AG09309 (cell line): ENCODE data around the gene RRP36.
A peak's percentile ranks its signal among the peaks of the same experiment; 100 is the strongest.

Source experiments
- DNase-seq: peaks from one replicate; pipeline ENCODE4 v3.0.0-alpha.2; 2010; ENCODE audit warnings: low read depth
- H3K4me3 ChIP-seq: 2 replicates; pipeline ENCODE4 v1.5.1; 2011; ENCODE audit warnings: mild to moderate bottlenecking, low read depth, low read length, moderate library complexity; ENCODE audit not compliant: control insufficient read depth
- CTCF ChIP-seq: IDR thresholded peaks from 2 replicates; pipeline ENCODE4 v1.5.1; 2011; ENCODE audit warnings: mild to moderate bottlenecking, low read depth, low read length, inconsistent platforms; ENCODE audit not compliant: insufficient read depth, control insufficient read depth; ENCODE audit errors: missing control alignments

RRP36 gene

DNA sequence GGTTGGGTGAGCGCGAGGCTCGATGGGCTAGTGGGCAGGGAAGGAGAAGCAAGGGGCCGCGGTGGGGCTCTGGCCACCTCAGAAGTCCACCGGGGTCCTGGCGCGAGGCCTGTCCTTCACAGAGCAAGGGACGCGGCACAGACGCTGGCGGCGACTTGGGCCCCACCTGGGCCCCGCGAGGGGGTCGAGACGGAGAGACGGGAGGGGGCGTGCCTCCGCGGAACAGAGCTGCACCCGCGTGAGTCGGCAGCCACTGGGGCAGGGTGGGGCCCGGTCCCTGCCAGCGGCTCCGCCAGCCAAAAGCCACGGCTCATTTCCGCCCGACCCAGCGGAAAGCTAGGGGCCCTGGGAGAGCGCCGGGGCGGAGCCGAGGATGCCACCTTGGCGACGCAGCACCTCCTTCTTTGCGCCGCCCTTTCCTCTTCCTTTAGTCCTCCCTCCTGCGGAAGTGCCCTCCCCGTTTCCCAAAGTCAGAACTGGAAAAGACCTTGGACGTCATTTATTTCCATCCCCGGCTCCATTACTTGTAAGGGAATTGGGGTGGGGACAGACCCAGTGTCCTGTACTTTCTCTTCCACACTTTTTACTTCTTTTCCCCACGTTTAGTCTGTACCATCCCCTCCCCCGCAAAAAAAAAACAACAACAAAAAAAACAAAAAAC, 32.3 kb downstream of the RRP36 start, which contains the start of gene CUL7:
Gene CUL7 (minus strand): TSS at position 307 of the 661 bp plus-strand sequence. CDS start 1,063 bp downstream, outside the sequence.
- H3K4me3 ChIP-seq: peak within 1 kb of the TSS; percentile 70
- TF ChIP-seq CTCF: no peak
- peak; percentile 70 for DNase-seq

DNA sequence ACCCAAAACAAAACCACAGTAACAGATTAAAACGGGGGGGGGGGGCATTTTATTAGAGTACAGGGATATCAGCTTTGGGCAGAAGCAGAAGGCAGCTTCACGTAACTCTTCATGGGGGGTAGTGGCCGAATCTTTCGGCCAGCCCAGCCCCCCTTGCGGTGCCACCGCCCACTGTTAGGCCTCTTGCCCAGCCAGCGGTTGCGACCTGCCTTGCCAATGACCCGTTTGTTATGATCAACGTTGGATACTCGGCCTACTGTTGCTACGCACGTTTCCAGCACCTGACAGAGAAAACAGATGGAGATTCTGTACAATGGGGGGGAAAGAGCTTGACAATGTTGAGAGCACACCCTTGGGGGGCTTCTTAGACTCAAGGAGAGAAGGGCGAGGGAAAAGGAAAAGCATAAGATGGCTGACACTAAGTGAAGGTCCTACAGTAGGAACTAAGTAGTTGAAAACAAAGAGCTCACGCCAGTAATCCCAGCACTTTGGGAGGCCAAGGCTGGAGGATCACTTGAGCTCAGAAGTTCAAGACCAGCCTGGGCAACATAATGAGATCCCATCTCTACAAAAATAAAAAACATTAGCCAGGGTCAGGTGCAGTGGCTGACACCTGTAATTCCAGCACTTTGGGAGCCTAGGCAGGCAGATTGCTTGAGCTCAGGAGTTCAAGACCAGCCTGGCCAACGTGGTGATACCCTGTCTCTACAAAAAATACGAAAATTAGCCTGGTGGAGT, 33.0 kb downstream of the RRP36 start:
- peak overlapping the region; percentile 70 for H3K4me3 ChIP-seq
- DNase-seq: no peak
- TF ChIP-seq CTCF: no peak

DNA sequence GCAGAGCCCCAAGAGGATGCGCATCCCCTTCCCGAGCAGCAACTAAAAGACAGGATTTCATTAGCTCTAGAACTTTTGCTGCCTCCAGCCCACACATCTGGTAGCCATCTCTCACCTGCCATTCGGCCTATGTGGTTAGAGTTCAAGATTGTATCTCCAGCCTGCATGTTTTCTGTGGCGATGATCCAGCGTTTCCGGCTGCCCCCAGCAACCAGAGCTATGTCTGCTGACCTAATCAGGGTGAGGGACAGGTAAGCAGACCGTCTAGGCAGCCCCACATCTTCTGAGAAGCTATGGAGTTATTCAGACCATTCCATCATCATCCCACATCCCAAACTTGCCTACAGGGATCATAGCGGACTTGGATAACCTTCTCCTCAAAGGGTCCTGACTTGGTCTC, 34.5 kb downstream of the RRP36 start:
- DNase-seq: no peak
- TF ChIP-seq CTCF: no peak
- no peak overlapping the region for H3K4me3 ChIP-seq

DNA sequence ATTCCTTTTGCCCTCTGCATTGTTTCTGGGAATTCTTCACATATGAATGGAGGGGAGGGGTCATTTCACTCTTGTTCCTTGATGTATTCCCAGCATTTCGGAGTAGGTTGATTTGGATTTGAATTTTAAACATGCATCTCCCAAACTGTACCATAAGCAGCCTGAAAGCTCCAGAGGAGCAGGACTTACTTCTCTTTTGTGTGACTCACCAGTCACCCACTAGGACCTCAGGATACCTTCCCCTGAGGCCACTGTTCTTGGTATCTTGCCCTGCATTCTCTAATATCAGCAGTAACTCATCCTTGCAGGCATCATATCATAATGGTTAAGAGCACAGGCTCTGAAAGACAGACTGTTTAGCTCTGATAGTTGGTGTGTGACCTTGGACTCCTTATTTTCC, 37.1 kb downstream of the RRP36 start:
- TF ChIP-seq CTCF: no peak
- no peak for DNase-seq

GRCh38 chr6:43059168-43060033, 38.0 kb downstream of the RRP36 start, which contains the start of the genes KLC4 and MRPL2:
Gene KLC4, plus strand, starts transcription at chr6:43059631. Its CDS starts 1,705 bp downstream, at chr6:43061336.
Gene MRPL2, minus strand, starts transcription at chr6:43059434. Its CDS starts 53 bp downstream, at chr6:43059381.
- TF ChIP-seq CTCF: no peak
- peak; percentile 90 for DNase-seq
- H3K4me3 ChIP-seq: peak within 1 kb of the TSS; percentile 94

More for the DNA sequence above, 37.1 kb downstream of the RRP36 start:
- H3K4me3 ChIP-seq: peak overlapping the region; percentile 94
